Lower lobe of right lung (tissue), 2 donors: ENCODE measurements around the gene NUDT16. TPM values are rescaled to one million over a fixed set of nuclear protein-coding genes. Genes with fewer than 3 reads are reported as not detected.
A peak's percentile ranks its signal among the peaks of the same experiment; 100 is the strongest.
"Not testable (repeated sequence)": the region's sequence is repeated elsewhere in the genome, so short reads cannot be mapped to it uniquely, and the experiment has no call there.

Source experiments
- ATAC-seq, 2 donors: fragments of 200-7000 bp; cut with Tn5 transposase; one replicate each; pipeline ENCODE4 v1.9.1; 2020 to 2022; ENCODE audit warnings: mild to moderate bottlenecking in 2 of 2, moderate library complexity in 2 of 2
- DNase-seq: peaks from one replicate; pipeline ENCODE4 v3.0.0-alpha.2; 2020
- H3K27ac ChIP-seq: fragments of 200-600 bp; one replicate; pipeline ENCODE4 v1.8.0; 2022
- H3K27me3 ChIP-seq: fragments of 200-600 bp; one replicate; pipeline ENCODE4 v1.8.0; 2022; ENCODE audit warnings: low read depth
- H3K36me3 ChIP-seq: fragments of 200-600 bp; one replicate; pipeline ENCODE4 v1.8.0; 2022; ENCODE audit warnings: mild to moderate bottlenecking
- H3K4me1 ChIP-seq: fragments of 200-600 bp; one replicate; pipeline ENCODE4 v1.8.0; 2022
- H3K4me3 ChIP-seq: fragments of 200-600 bp; one replicate; pipeline ENCODE4 v1.8.0; 2022; ENCODE audit warnings: mild to moderate bottlenecking
- H3K9me3 ChIP-seq: fragments of 200-600 bp; one replicate; pipeline ENCODE4 v1.8.0; 2022
- intact Hi-C: fragments of 100-400 bp; cut with DNase I; formaldehyde crosslinking; loops from one replicate; pipeline ENCODE4 v1.11.0; 2022
- total RNA-seq: library from RNA; stranded (reverse); fragmentation: NEBNext Ultra II Directional; extraction: Animal tissue kit (Norgen Biotek cat#: 25700); gene quantifications from one replicate; pipeline ENCODE4 v1.2.1, GENCODE V29; 2021
- TF ChIP-seq, protein P1 (sequence below): fragments of 200-600 bp; IDR thresholded peaks from one replicate; pipeline ENCODE4 v1.8.0; 2022; ENCODE audit warnings: antibody characterized with exemption, mild to moderate bottlenecking
- donor health status: DM: no; HTN: yes; CAD: no; lungs with severe emphysema.

NUDT16 gene
- total RNA-seq, 1 donor from 2014 or later = 38.7 TPM

DNA sequence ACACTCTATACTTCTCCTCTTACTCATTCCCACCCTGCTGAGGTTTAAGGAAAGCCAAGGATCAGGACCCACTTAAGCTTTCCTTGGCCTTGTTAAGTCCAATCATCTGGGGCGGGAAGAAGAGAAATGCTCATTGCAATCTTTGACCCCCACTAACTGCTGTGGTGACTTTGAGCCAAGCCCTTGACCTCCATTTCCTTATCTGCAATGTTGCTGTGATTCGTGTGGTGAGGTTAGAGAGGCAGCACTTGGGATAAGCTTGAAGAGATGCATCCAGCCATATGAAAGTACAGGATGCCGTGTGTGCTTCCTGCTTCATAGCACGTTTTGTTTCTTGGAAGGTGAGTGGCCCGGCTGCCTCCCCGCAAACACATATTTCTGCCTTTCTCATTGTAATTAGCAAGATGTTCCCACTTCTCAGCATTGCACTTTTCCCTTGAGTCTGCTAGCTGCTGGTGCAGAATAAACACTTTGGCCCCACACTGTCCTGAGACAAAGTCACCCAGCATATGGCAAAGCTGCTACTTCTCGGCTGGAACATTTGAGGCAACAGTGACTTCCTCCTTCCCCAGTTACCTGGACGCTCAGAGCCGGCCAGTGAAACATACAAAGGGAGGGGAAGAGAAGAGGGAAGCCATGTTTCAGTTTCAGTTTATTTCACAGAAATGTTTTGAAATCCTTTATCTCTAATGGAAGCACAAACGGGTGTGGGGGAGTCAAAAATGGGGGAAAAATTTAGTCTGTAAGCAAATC is 10.5 kb upstream of the NUDT16 start:
- Histone ChIP-seq H3K4me3 (no peak overlapping the region), H3K4me1 (no peaks in the 10 kb centered on the region), H3K9me3 (no peaks in the 10 kb centered on the region), H3K27ac (no peak overlapping the region), H3K36me3 (peaks cover 29% of the 10 kb centered on the region), H3K27me3 (no peaks in the 10 kb centered on the region)
- DNase-seq = peak; percentile 46
- peak in 1 of 2 donors; percentile 36 for ATAC-seq
- TF ChIP-seq, protein P1, sequence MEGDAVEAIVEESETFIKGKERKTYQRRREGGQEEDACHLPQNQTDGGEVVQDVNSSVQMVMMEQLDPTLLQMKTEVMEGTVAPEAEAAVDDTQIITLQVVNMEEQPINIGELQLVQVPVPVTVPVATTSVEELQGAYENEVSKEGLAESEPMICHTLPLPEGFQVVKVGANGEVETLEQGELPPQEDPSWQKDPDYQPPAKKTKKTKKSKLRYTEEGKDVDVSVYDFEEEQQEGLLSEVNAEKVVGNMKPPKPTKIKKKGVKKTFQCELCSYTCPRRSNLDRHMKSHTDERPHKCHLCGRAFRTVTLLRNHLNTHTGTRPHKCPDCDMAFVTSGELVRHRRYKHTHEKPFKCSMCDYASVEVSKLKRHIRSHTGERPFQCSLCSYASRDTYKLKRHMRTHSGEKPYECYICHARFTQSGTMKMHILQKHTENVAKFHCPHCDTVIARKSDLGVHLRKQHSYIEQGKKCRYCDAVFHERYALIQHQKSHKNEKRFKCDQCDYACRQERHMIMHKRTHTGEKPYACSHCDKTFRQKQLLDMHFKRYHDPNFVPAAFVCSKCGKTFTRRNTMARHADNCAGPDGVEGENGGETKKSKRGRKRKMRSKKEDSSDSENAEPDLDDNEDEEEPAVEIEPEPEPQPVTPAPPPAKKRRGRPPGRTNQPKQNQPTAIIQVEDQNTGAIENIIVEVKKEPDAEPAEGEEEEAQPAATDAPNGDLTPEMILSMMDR = no peak
- intact Hi-C loops = no loop called here

DNA sequence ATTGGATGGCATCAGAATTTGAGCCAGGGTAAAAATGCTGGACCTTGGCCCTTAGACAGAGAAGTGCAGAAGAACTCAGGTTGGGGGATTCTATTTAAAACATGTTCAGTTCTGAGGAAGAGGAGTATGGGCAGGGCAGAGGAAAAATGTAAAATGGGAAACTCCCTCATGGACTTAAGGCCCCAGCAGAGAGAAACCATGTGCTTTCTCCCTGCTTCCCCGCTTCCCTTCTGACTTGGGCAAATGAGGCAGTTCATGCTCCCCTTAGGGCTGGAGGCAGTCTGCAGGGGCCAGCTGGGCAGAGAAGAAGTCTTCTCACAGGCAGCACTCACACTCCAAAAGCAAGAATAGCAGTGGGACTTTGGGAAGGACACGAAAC is 9.9 kb upstream of the NUDT16 start:
- peak in 1 of 2 donors; percentile 12 for ATAC-seq
- intact Hi-C loops = no loop called here

GRCh38 chr3:131374741-131375140 is 6.8 kb upstream of the NUDT16 start:
- ATAC-seq (no peak), DNase-seq (no peak)
- H3K27me3 ChIP-seq = no peaks in the 10 kb centered on the region
- peaks cover 4% of the 10 kb centered on the region for H3K4me1 ChIP-seq
- H3K36me3 ChIP-seq = peaks cover 35% of the 10 kb centered on the region
- H3K27ac ChIP-seq = no peak overlapping the region
- TF ChIP-seq, protein P1 = no peak
- H3K4me3 ChIP-seq = no peak overlapping the region
- H3K9me3 ChIP-seq = no peaks in the 10 kb centered on the region
- intact Hi-C loops = no loop called here

More for the DNA sequence above, 9.9 kb upstream of the NUDT16 start:
- no peaks in the 10 kb centered on the region for H3K4me1 ChIP-seq
- TF ChIP-seq, protein P1 = no peak
- H3K4me3 ChIP-seq = no peak overlapping the region
- H3K27me3 ChIP-seq = no peaks in the 10 kb centered on the region
- no peak overlapping the region for H3K27ac ChIP-seq
- no peak for DNase-seq
- H3K9me3 ChIP-seq = no peaks in the 10 kb centered on the region
- H3K36me3 ChIP-seq = peaks cover 34% of the 10 kb centered on the region

GRCh38 chr3:131380821-131381444 is 641 bp upstream of the NUDT16 start:
- H3K27me3 ChIP-seq, intact Hi-C loops, H3K9me3 ChIP-seq, DNase-seq: not testable (repeated sequence)
- Histone ChIP-seq H3K4me1 (peaks cover 50% of the 10 kb centered on the region), H3K27ac (peak overlapping the region; percentile 98), H3K36me3 (peaks cover 29% of the 10 kb centered on the region), H3K4me3 (peak overlapping the region; percentile 97)
- ATAC-seq = peak; percentile 5 to 18

DNA sequence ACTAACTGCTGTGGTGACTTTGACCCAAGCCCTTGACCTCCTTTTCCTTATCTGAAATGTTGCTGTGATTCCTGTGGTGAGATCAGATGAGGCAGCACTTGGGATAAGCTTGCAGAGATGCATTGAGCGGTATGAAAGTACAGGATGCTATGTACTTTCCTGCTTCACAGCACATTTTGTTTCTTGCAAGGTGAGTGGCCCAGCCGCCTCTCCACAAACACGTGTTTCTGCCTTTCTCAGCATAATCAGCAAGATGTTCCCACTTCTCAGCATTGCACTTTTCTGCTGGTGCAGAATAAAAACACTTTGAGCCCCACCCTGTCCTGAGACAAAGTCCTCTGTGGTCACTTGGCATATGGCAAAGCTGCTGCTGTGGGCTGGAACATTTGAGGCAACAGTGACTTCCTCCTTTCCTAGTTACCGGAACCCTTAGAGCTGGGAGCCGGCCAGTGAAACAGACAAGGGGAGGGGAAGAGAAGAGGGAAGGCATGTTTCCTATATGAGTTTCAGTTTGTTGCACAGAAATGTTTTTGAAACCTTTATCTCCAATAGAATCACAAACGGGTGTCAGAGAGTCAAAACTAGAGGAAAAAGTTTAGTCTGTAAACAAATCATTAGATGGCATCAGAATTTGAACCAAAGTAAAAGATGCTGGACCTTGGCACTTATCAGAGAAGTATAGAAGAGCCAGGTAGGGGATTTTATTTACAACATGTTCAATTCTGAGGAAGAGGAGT is 5.0 kb downstream of the NUDT16 start:
- H3K36me3 ChIP-seq = peaks cover 21% of the 10 kb centered on the region
- ATAC-seq (peak; percentile 88 to 91), DNase-seq (peak; percentile 90)
- H3K4me1 ChIP-seq = peaks cover 63% of the 10 kb centered on the region
- peak overlapping the region; percentile 80 for H3K27ac ChIP-seq
- H3K27me3 ChIP-seq = no peaks in the 10 kb centered on the region
- no peaks in the 10 kb centered on the region for H3K9me3 ChIP-seq
- TF ChIP-seq, protein P1 = no peak
- no peak overlapping the region for H3K4me3 ChIP-seq
- intact Hi-C loops = no loop called here
